Dedifferentiated amniotic fluid mesenchymal stem cell (primary cell): ENCODE results near the gene SLC24A3.

Source experiments
- DNase-seq: peaks from one replicate; pipeline ENCODE4 v3.0.0-alpha.2; 2016; ENCODE audit errors: extremely low spot score

SLC24A3 gene

GRCh38 chr20:19384940-19385339 is 172.5 kb downstream of the SLC24A3 start:
- DNase-seq: no peak

- no peak for DNase-seq
Measured at GRCh38 chr20:19387251-19387650, 174.8 kb downstream of the SLC24A3 start.

GRCh38 chr20:19392344-19393130 is 180.1 kb downstream of the SLC24A3 start:
- no peak for DNase-seq

- no peak for DNase-seq
Measured at GRCh38 chr20:19396460-19397081, 184.1 kb downstream of the SLC24A3 start.

- DNase-seq: no peak
Measured at GRCh38 chr20:19397226-19397625, 184.8 kb downstream of the SLC24A3 start.

- DNase-seq: no peak
Measured at GRCh38 chr20:19397666-19398065, 185.2 kb downstream of the SLC24A3 start.

GRCh38 chr20:19401096-19401495 is 188.7 kb downstream of the SLC24A3 start:
- DNase-seq: no peak

GRCh38 chr20:19403549-19403948 is 191.1 kb downstream of the SLC24A3 start:
- DNase-seq: no peak

GRCh38 chr20:19404826-19405225 is 192.4 kb downstream of the SLC24A3 start:
- DNase-seq: no peak

- DNase-seq: no peak
Measured at GRCh38 chr20:19405958-19406357, 193.5 kb downstream of the SLC24A3 start.

GRCh38 chr20:19406381-19406780 is 193.9 kb downstream of the SLC24A3 start:
- no peak for DNase-seq

- DNase-seq: no peak
Measured at GRCh38 chr20:19407196-19407595, 194.8 kb downstream of the SLC24A3 start.

- no peak for DNase-seq
Measured at GRCh38 chr20:19407736-19408135, 195.3 kb downstream of the SLC24A3 start.

- no peak for DNase-seq
Measured at GRCh38 chr20:19408971-19409370, 196.5 kb downstream of the SLC24A3 start.

GRCh38 chr20:19411811-19412210 is 199.4 kb downstream of the SLC24A3 start:
- no peak for DNase-seq

- no peak for DNase-seq
Measured at GRCh38 chr20:19412254-19412653, 199.8 kb downstream of the SLC24A3 start.

- DNase-seq: no peak
Measured at GRCh38 chr20:19414600-19414999, 202.2 kb downstream of the SLC24A3 start.

GRCh38 chr20:19415786-19416185 is 203.3 kb downstream of the SLC24A3 start:
- no peak for DNase-seq

GRCh38 chr20:19416627-19417026 is 204.2 kb downstream of the SLC24A3 start:
- no peak for DNase-seq

- DNase-seq: no peak
Measured at GRCh38 chr20:19419396-19419795, 207.0 kb downstream of the SLC24A3 start.

GRCh38 chr20:19423097-19423899 is 210.9 kb downstream of the SLC24A3 start:
- no peak for DNase-seq

GRCh38 chr20:19423900-19424620 is 211.6 kb downstream of the SLC24A3 start:
- DNase-seq: no peak
